SK-N-SH treated with all-trans-retinoic acid at 6 μM for 48 hours (cell line): ENCODE measurements around the gene CCL22.

Source experiments
- BACH2 ChIP-seq: fragments of 250-450 bp; sonication (Bioruptor Pico); IDR thresholded peaks from 2 replicates; pipeline ENCODE4 v1.9.0; 2021; ENCODE audit warnings: mild to moderate bottlenecking, borderline replicate concordance
- ISL1 ChIP-seq: fragments of 250-450 bp; sonication (Bioruptor Pico); IDR thresholded peaks from 2 replicates; pipeline ENCODE4 v2.1.2; 2022; ENCODE audit warnings: mild to moderate bottlenecking, moderate library complexity
- OSR1 ChIP-seq: fragments of 250-450 bp; sonication (Bioruptor Pico); IDR thresholded peaks from 2 replicates; pipeline ENCODE4 v1.8.0; 2022; ENCODE audit warnings: moderate library complexity, mild to moderate bottlenecking, inconsistent platforms
- RARB ChIP-seq: fragments of 250-450 bp; sonication (Bioruptor Pico); IDR thresholded peaks from 2 replicates; pipeline ENCODE4 v1.8.0; 2021; ENCODE audit warnings: mild to moderate bottlenecking, moderate library complexity
- TF ChIP-seq, protein P1 (sequence below): fragments of 250-450 bp; sonication (Bioruptor Pico); IDR thresholded peaks from 2 replicates; pipeline ENCODE4 v1.8.0; 2021; ENCODE audit warnings: low read depth, mild to moderate bottlenecking, moderate library complexity, borderline replicate concordance

DNA sequence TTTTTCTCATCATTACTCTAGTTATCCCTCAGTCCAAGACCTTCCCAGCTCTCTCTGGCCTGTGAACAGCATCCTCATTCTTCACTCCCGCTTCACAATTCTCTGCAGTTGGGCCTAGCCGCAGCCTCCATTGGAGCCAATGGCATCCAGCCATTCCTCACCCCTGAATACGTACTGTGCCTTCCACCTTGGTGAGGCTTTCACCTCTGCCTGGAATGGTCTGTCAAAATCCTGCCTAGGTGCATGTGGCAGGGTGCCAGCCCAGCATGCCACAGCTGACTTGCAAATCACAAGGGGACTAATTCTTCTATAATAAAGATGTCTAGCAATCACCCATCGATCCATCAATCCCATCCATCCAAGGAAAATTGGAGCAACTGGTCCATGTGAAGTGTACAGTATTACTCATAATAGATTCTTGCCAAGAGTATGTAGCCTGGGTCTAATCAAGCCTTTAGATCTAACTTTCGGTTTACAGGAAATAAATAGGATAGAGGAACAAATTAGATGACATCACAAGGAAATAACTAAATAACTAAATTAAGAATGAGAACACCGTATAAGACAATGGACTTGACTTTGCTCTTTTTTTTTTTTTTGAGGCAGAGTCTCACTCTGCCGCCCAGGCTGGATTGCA lies 8.7 kb downstream of the CCL22 start:
- TF ChIP-seq, protein P1, sequence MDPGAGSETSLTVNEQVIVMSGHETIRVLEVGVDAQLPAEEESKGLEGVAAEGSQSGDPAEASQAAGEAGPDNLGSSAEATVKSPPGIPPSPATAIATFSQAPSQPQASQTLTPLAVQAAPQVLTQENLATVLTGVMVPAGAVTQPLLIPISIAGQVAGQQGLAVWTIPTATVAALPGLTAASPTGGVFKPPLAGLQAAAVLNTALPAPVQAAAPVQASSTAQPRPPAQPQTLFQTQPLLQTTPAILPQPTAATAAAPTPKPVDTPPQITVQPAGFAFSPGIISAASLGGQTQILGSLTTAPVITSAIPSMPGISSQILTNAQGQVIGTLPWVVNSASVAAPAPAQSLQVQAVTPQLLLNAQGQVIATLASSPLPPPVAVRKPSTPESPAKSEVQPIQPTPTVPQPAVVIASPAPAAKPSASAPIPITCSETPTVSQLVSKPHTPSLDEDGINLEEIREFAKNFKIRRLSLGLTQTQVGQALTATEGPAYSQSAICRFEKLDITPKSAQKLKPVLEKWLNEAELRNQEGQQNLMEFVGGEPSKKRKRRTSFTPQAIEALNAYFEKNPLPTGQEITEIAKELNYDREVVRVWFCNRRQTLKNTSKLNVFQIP (CRISPR knock-in tag) = no peak
- TF ChIP-seq RARB (no peak), BACH2 (CRISPR knock-in tag) (no peak), ISL1 (CRISPR knock-in tag) (0 out of 2 replicates have a peak, but pooled peaks have one; percentile 54), OSR1 (CRISPR knock-in tag) (no peak)
